Prostate gland (tissue), 2 donors: Measurements from ENCODE around the gene WDR55.

ENCODE experiments used
- CTCF ChIP-seq, 4 experiments: fragments of 200-600 bp in 2 of 4; fragments of 450-650 bp in 2 of 4; sonication (generic) in 2 of 4; IDR thresholded peaks; 1 replicate in 3 of 4; 2 replicates in 1 of 4; pipeline ENCODE4 v1.5.1; 2016 to 2019; ENCODE audit warnings: antibody characterized with exemption in 4 of 4, mild to moderate bottlenecking in 2 of 4, moderate library complexity in 2 of 4
- POLR2A ChIP-seq: fragments of 450-650 bp; IDR thresholded peaks from one replicate; pipeline ENCODE4 v1.6.1; 2016; ENCODE audit warnings: antibody characterized with exemption, mild to moderate bottlenecking
- POLR2AphosphoS5 ChIP-seq: sonication (generic); formaldehyde crosslinking; IDR thresholded peaks from one replicate; pipeline ENCODE4 v1.6.1; 2017; ENCODE audit warnings: antibody characterized with exemption

DNA sequence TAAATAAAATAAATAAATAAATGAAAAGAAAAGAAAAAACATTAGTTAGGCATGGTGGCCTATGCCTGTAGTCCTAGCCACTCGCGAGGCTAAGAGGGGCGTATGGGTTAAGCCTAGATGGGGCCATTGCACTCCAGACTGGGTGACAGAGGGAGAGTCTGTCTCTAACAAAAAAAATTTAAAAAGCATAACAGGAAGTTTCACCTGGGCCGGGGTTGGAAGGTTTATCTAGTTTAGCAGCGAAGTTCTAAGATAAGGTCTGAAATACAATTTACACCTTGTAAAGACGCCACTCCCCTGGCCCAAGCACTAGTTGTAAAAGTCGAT lies 53.5 kb downstream of the WDR55 start:
- TF ChIP-seq POLR2A (no peak), CTCF (IDR thresholded peaks at IDR 0.05) (no peak), POLR2AphosphoS5 (no peak)
